ENCODE measurements around the gene OSCP1.
"Not testable (repeated sequence)": the region's sequence is repeated elsewhere in the genome, so short reads cannot be mapped to it uniquely, and the experiment has no call there.

OSCP1 gene
- total RNA-seq: 0.16 to 0.67 (median 0.39) reads per million in 3 experiments

- DNase-seq: peak; percentile 82
Observed at GRCh38 chr1:36450270-36450918, at the start of gene OSCP1. TSS of gene OSCP1 (minus strand) at chr1:36450451. CDS start at chr1:36450369, 82 bp downstream.

GRCh38 chr1:36497207-36497606, 47.0 kb upstream of the OSCP1 start:
- no peak for DNase-seq

GRCh38 chr1:36494971-36495370, 44.7 kb upstream of the OSCP1 start:
- no peak for DNase-seq

GRCh38 chr1:36493524-36493923, 43.3 kb upstream of the OSCP1 start:
- no peak for DNase-seq

- DNase-seq: no peak
Observed at GRCh38 chr1:36492491-36492890, 42.2 kb upstream of the OSCP1 start.

- DNase-seq: not testable (repeated sequence)
Observed at GRCh38 chr1:36489258-36490051, 39.2 kb upstream of the OSCP1 start.

- no peak for DNase-seq
Observed at GRCh38 chr1:36487906-36488305, 37.7 kb upstream of the OSCP1 start.

GRCh38 chr1:36487336-36487725, 37.1 kb upstream of the OSCP1 start:
- DNase-seq: not testable (repeated sequence)

- DNase-seq: no peak
Observed at GRCh38 chr1:36486439-36487335, 36.4 kb upstream of the OSCP1 start.

- DNase-seq: no peak
Observed at GRCh38 chr1:36486093-36486438, 35.8 kb upstream of the OSCP1 start.

- no peak for DNase-seq
Observed at GRCh38 chr1:36484099-36484498, 33.8 kb upstream of the OSCP1 start.

- no peak for DNase-seq
Observed at GRCh38 chr1:36482724-36483388, 32.6 kb upstream of the OSCP1 start, which contains the start of gene CSF3R. TSS of gene CSF3R (minus strand) at chr1:36482913. CDS start at chr1:36479496, 3,417 bp downstream.

- no peak for DNase-seq
Observed at GRCh38 chr1:36481771-36482723, 31.8 kb upstream of the OSCP1 start.

GRCh38 chr1:36481091-36481490, 30.8 kb upstream of the OSCP1 start:
- no peak for DNase-seq

- DNase-seq: no peak
Observed at GRCh38 chr1:36480161-36480560, 29.9 kb upstream of the OSCP1 start.

- DNase-seq: no peak
Observed at GRCh38 chr1:36479505-36480051, 29.3 kb upstream of the OSCP1 start.

GRCh38 chr1:36477615-36478014, 27.4 kb upstream of the OSCP1 start:
- DNase-seq: not testable (repeated sequence)

GRCh38 chr1:36476945-36477344, 26.7 kb upstream of the OSCP1 start:
- DNase-seq: no peak

GRCh38 chr1:36475910-36476604, 25.8 kb upstream of the OSCP1 start:
- DNase-seq: no peak

- DNase-seq: no peak
Observed at GRCh38 chr1:36475341-36475740, 25.1 kb upstream of the OSCP1 start.

Data from central memory CD4-positive, alpha-beta T cell (primary cell).